Medulla oblongata (tissue), 1 donor: ENCODE results near the gene GPR142.

Experiments used
- DNase-seq: peaks from one replicate; pipeline ENCODE4 v3.0.0-alpha.2; 2015; ENCODE audit errors: extremely low spot score

GPR142 gene

GRCh38 chr17:74369665-74370490, 2.6 kb downstream of the GPR142 start:
- no peak for DNase-seq

- no peak for DNase-seq
These were observed 4.4 kb downstream of the GPR142 start for GRCh38 chr17:74371653-74372147.

- DNase-seq: no peak
These were observed 5.1 kb downstream of the GPR142 start for GRCh38 chr17:74372426-74372825.

- peak; percentile 85 for DNase-seq
These were observed 6.7 kb downstream of the GPR142 start for GRCh38 chr17:74373838-74374606.

- DNase-seq: no peak
These were observed 7.6 kb downstream of the GPR142 start for GRCh38 chr17:74374858-74375257.

DNA sequence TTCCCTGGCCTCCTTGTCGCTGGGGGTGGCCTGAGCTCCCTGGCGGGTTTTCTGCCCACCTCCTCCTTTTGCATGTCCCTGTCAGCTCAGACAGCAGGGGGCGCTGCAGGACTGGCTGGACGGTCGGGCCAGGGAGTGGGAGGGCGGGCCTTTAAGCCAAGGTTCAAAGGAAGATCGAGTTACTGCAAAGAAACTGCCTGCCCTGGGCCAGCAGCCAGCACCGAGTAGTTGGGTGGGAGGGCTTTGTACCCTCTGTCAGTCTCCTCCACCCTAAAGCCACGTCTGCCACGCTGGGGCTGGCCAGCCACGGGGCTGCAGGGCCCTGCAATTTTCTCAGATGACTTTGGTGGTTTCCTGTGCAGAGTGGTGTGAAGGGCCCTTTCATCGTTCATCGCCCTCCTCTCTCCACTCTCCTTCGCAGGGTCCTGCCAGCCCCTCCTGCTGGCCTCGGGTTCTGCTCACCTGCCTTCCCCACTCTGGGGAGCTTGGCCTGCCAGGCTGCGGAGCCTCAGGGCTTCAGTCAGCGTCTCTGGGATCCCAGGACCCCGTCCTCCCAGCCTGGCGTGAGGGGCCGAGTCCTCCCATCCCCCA, 12.3 kb downstream of the GPR142 start:
- peak; percentile 91 for DNase-seq

DNA sequence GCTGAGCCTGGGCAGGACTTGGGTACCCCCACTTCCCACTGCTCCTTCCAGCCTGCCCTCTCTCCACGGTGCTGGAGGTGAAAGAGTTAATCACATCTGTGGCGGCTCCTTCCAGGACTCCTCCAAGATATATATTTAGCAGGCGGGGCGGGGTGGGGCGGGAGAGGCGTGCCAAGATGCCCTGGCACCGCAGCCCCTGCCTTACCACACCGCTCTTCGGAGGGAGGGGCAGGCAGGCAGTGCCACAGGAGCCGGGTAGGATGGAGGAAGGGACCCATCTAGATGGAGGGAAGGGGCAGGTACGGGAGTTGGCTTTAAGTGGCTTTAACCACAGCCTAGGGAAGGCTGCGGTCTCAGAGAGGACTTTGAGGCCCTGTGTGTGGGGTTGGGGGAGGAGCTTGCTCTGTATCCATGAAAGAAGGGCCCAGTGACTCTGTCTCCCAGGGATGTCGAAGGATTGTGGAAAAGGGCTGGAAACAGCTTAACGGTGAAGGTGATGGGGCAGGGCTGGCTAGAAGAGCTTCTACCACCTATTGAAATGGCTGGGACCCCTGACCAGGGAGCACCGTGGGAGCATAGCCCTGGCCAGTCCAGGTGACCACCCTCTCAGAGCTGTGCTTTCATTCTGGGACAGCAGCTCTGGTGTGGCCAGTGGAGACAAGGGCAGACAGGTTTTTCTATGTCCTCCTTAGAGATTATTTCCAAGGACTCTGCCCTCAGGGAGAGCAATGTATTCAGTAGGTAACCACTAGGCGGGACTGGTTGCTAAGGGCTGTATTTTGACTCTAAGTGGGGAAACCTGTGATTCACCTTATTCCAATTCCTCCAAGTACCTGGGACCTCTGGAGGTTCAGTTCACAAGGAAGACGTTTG, 13.0 kb downstream of the GPR142 start:
- DNase-seq: no peak

DNA sequence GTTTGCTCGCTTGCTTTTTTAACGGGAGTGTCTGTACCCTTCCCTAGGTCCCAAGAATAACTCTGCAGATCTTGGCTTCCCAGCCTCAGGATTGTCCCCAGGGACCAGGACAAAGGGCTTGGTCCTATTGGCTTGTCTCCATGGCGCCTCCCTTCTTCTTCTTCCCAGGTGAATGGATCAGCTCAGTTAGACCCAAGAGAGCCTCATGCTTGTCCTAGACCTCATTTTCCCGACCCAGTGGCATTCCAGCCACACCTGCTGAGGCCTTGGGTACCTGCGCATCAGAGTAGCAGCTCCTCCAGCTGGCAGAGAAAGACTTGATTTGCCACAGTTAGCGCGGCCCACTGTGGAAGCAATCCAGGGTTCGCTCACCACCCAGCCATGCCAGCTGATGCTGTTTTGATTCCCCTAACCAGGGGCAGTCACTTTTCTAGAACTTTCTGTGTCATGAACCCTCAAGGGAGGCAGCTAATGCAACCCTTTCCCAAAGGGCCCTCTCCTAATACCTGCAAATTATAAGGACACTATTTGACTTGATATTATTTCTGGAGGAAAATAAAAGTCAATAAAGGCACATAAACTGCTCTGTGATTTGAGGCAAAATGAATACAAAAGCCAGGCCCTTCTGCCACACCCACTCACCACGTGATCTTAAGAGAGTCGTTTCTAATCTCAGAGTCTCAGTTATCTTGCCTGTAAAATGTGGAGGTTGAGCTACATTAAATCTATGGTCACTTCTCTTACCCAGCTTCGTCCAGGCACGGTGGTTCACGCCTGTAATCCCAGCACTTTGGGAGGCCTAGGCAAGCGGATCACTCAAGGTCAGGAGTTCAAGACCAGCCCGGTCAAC, 13.9 kb downstream of the GPR142 start:
- DNase-seq: no peak

DNA sequence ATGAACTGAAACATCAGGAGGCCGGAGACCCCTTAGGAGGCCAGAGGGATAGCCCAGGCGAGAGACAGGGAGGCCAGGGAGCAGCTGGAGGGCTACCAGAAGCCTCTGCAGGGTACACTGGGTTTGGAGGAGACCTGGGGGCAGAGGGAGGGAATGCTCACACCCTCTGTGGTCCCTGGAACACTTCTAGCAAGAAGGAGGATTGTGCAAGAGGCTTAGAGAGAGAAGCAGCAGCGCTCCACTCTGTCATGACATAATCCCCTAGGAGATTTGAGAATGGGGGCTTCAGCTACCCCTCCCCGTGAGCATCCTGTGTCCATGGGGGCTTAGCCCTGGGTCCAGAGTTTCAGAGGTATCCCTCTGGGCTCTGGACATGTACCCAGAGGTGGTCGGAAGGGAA, 15.8 kb downstream of the GPR142 start:
- no peak for DNase-seq

- no peak for DNase-seq
These were observed 17.9 kb downstream of the GPR142 start for GRCh38 chr17:74385201-74385600.

DNA sequence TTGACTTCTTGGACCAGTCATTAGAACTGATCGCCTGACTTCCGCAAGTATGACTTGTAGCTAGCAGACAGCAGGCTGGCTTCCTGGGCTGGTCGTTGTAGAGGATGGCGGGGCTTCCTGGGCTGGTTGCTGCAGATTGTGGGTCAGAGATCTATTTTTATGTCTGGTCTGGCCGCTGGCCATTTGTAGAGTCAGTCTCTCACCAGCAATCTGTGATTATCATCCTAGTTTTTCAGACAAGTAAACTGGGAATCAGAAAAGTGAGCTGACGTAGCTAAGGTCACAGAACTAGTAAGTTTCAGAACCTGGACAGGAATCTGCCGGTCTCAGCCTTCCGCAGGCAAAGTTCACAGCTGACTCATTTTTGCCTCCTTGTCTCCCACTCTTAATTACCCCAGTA, 19.1 kb downstream of the GPR142 start:
- no peak for DNase-seq

- no peak for DNase-seq
These were observed 20.3 kb downstream of the GPR142 start for GRCh38 chr17:74387365-74388218.

GRCh38 chr17:74389084-74389753, 21.9 kb downstream of the GPR142 start:
- no peak for DNase-seq

DNA sequence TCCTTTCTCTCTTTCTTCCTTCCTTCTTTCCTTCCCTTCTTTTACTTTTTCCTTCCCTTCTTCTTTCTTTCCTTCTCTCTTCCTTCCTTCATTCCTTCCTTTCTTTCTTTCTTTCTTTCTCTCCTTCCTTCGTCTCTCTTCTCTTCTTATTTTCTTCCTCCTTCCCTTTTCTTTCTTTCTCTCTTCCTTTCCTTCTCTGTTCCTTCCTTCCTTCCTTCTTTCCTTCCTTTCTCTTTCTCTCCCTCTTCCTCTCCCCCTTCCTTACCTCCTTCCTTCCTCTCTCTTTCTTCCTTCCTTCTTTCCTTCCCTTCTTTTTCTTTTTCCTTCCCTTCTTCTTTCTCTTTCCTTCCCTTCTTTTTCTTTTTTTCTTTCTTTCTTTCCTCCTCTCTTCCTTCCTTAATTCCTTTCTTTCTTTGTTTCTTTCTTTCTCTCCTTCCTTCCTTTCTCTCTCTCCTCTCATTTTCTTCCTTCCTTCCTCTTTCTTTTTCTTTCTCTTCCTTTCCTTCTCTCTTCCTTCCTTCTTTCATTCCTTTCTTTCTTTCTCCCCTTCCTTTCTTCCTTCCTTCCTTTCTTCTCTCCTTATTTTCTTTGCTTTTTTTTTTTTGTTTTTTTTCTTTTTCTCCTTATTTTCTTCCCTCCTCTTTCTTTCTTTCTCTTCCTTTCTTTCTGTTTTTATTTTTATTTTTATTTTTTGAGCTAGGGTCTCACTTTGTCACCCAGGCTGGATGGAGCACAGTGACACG, 22.8 kb downstream of the GPR142 start:
- no peak for DNase-seq

- DNase-seq: no peak
These were observed 23.7 kb downstream of the GPR142 start for GRCh38 chr17:74390680-74391653.

DNA sequence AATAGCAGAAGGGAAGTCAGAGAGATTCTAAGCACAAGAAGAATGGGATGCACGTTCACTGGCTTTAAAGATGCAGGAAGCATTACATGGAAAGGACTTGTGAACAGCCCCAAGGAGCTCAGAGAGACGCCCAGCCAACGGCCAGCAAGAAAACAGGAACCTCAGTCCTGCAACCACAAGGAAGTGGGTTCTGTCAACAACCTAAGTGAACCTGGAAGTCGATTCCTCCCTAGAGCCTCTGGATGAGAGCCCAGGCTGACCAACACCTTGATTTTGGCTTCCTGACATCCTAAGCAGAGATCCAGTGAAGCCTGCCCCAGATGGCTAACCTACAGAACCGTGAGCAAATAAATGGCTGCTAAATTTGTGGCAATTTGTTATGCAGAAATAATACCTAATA, 24.5 kb downstream of the GPR142 start:
- DNase-seq: no peak

GRCh38 chr17:74392848-74393247, 25.5 kb downstream of the GPR142 start:
- no peak for DNase-seq
